GM18520 (cell line): ENCODE data around the gene ZNF516.
"Not testable (repeated sequence)": the region's sequence is repeated elsewhere in the genome, so short reads cannot be mapped to it uniquely, and the experiment has no call there.

Experiments used
- ATAC-seq: cut with Tn5 transposase; IDR thresholded peaks from one replicate; pipeline ENCODE4 v1.9.1; 2021; ENCODE audit not compliant: unreplicated experiment

The ZNF516 gene

GRCh38 chr18:76473521-76473920, 21.5 kb downstream of the ZNF516 start:
- not testable (repeated sequence) for ATAC-seq

GRCh38 chr18:76472829-76473228, 22.2 kb downstream of the ZNF516 start:
- no peak for ATAC-seq

- ATAC-seq = no peak
Measured at GRCh38 chr18:76471593-76471992, 23.4 kb downstream of the ZNF516 start.

- ATAC-seq = no peak
Measured at GRCh38 chr18:76468345-76469304, 26.4 kb downstream of the ZNF516 start.

GRCh38 chr18:76467371-76468190, 27.5 kb downstream of the ZNF516 start:
- no peak for ATAC-seq

GRCh38 chr18:76466410-76466991, 28.5 kb downstream of the ZNF516 start:
- no peak for ATAC-seq

GRCh38 chr18:76465630-76466409, 29.2 kb downstream of the ZNF516 start:
- ATAC-seq = no peak

GRCh38 chr18:76464281-76465259, 30.5 kb downstream of the ZNF516 start:
- no peak for ATAC-seq

GRCh38 chr18:76463872-76464271, 31.2 kb downstream of the ZNF516 start:
- ATAC-seq = no peak

- no peak for ATAC-seq
Measured at GRCh38 chr18:76463358-76463757, 31.7 kb downstream of the ZNF516 start.

- ATAC-seq = no peak
Measured at GRCh38 chr18:76462326-76462694, 32.7 kb downstream of the ZNF516 start.

- ATAC-seq = no peak
Measured at GRCh38 chr18:76461692-76462325, 33.2 kb downstream of the ZNF516 start.

- ATAC-seq = no peak
Measured at GRCh38 chr18:76461148-76461547, 33.9 kb downstream of the ZNF516 start.

GRCh38 chr18:76460482-76460881, 34.6 kb downstream of the ZNF516 start:
- no peak for ATAC-seq

- ATAC-seq = no peak
Measured at GRCh38 chr18:76459687-76460350, 35.2 kb downstream of the ZNF516 start.

GRCh38 chr18:76459312-76459686, 35.7 kb downstream of the ZNF516 start:
- no peak for ATAC-seq

- no peak for ATAC-seq
Measured at GRCh38 chr18:76458522-76459311, 36.3 kb downstream of the ZNF516 start.

GRCh38 chr18:76457957-76458356, 37.1 kb downstream of the ZNF516 start:
- ATAC-seq = no peak
